Hematopoietic multipotent progenitor cell treated with erythropoietin and hydrocortisone succinate and interleukin-3 and kit ligand, for 8 days (in vitro differentiated cells): ENCODE data around the gene LHX2.

ENCODE experiments used
- DNase-seq: peaks from one replicate; pipeline ENCODE4 v3.0.0-alpha.2; 2015

Gene LHX2

GRCh38 chr9:124068251-124068650, 56.7 kb downstream of the LHX2 start:
- no peak for DNase-seq

GRCh38 chr9:124074746-124075145, 63.2 kb downstream of the LHX2 start:
- DNase-seq: no peak

- no peak for DNase-seq
Measured at GRCh38 chr9:124075761-124076160, 64.2 kb downstream of the LHX2 start.

GRCh38 chr9:124077915-124078572, 66.5 kb downstream of the LHX2 start:
- DNase-seq: no peak

- no peak for DNase-seq
Measured at GRCh38 chr9:124078641-124079040, 67.1 kb downstream of the LHX2 start.

GRCh38 chr9:124079176-124079925, 67.8 kb downstream of the LHX2 start:
- no peak for DNase-seq

GRCh38 chr9:124082622-124083021, 71.1 kb downstream of the LHX2 start:
- no peak for DNase-seq
